Measurements from ENCODE around the gene KCNA5.

The KCNA5 gene

GRCh38 chr12:5068126-5068525, 24.4 kb downstream of the KCNA5 start:
- DNase-seq = no peak

GRCh38 chr12:5068619-5069018, 24.9 kb downstream of the KCNA5 start:
- no peak for DNase-seq

GRCh38 chr12:5070090-5070489, 26.4 kb downstream of the KCNA5 start:
- no peak for DNase-seq

GRCh38 chr12:5071496-5071895, 27.8 kb downstream of the KCNA5 start:
- DNase-seq = no peak

- no peak for DNase-seq
Observed at GRCh38 chr12:5072311-5072710, 28.6 kb downstream of the KCNA5 start.

GRCh38 chr12:5073054-5073453, 29.4 kb downstream of the KCNA5 start:
- no peak for DNase-seq

GRCh38 chr12:5073853-5074252, 30.2 kb downstream of the KCNA5 start:
- DNase-seq = no peak

GRCh38 chr12:5076761-5077160, 33.1 kb downstream of the KCNA5 start:
- no peak for DNase-seq

- no peak for DNase-seq
Observed at GRCh38 chr12:5078423-5078822, 34.7 kb downstream of the KCNA5 start.

GRCh38 chr12:5081016-5081415, 37.3 kb downstream of the KCNA5 start:
- DNase-seq = no peak

GRCh38 chr12:5083955-5084849, 40.5 kb downstream of the KCNA5 start:
- DNase-seq = no peak

GRCh38 chr12:5085896-5086295, 42.2 kb downstream of the KCNA5 start:
- DNase-seq = no peak

- no peak for DNase-seq
Observed at GRCh38 chr12:5087831-5088554, 44.3 kb downstream of the KCNA5 start.

- no peak for DNase-seq
Observed at GRCh38 chr12:5088586-5089264, 45.0 kb downstream of the KCNA5 start.

- DNase-seq = no peak
Observed at GRCh38 chr12:5094551-5094950, 50.9 kb downstream of the KCNA5 start.

GRCh38 chr12:5094986-5095385, 51.3 kb downstream of the KCNA5 start:
- no peak for DNase-seq
